Ovary (tissue), 9 donors: ENCODE data around the gene CARMIL1. TPM values are rescaled to one million over a fixed set of nuclear protein-coding genes. Genes with fewer than 3 reads are reported as not detected.

ENCODE experiments used
- DNase-seq, 5 donors: peaks; one replicate each; pipeline ENCODE4 v3.0.0-alpha.2; 2019 to 2020
- H3K27ac ChIP-seq, 2 donors: fragments of 200-600 bp; one replicate each; pipeline versions ENCODE4 v1.5.1 to v1.8.0; 2019 to 2022
- H3K27me3 ChIP-seq: fragments of 200-600 bp; one replicate; pipeline ENCODE4 v1.8.0; 2022
- H3K36me3 ChIP-seq: fragments of 200-600 bp; sonication (generic); one replicate; pipeline ENCODE4 v1.5.1; 2019
- H3K4me1 ChIP-seq: one replicate; pipeline ENCODE4 v1.8.1; 2013; ENCODE audit warnings: mild to moderate bottlenecking, moderate library complexity; ENCODE audit not compliant: insufficient read depth
- H3K4me3 ChIP-seq: fragments of 200-600 bp; sonication (generic); one replicate; pipeline ENCODE4 v1.5.1; 2017
- H3K9me3 ChIP-seq, 2 donors: fragments of 200-600 bp in 1 of 2; sonication (generic) in 1 of 2; one replicate each; pipeline versions ENCODE4 v1.5.1 to v1.8.1; 2013 to 2019; ENCODE audit warnings: mild to moderate bottlenecking in 1 of 2, moderate library complexity in 1 of 2
- EP300 ChIP-seq: sonication (generic); formaldehyde crosslinking; IDR thresholded peaks from one replicate; pipeline ENCODE4 v1.6.1; 2017; ENCODE audit warnings: antibody characterized with exemption
- POLR2A ChIP-seq: fragments of 450-650 bp; IDR thresholded peaks from one replicate; pipeline ENCODE4 v1.6.1; 2017; ENCODE audit warnings: antibody characterized with exemption, mild to moderate bottlenecking, moderate library complexity
- WGBS, 3 donors: extraction: QIAGEN DNeasy Blood & Tissue Kit in 1 of 3; methylation state at CpG; one replicate each; pipeline versions ENCODE4 v1.1.5 to v1.1.7; 2013 to 2017; 5-methylcytosine and 5-hydroxymethylcytosine counted together
- intact Hi-C, 4 donors: fragments of 100-400 bp; cut with DNase I; formaldehyde crosslinking; loops; one replicate each; pipeline versions ENCODE4 v1.11.0 to v1.15.1; 2022 to 2023
- polyA plus RNA-seq, 2 donors: library from polyadenylated mRNA; stranded (reverse); fragments of 200-250 nt in 1 of 2; fragments of 350-450 nt in 1 of 2; fragmentation: Illumina TruSeq in 1 of 2; extraction: RNeasy Lipid Tissue Mini Kit (QIAGEN cat#74804) in 1 of 2; gene quantifications; one replicate each; pipeline ENCODE4 v1.2.3, GENCODE V29; 2013 to 2014
- total RNA-seq, 7 donors: library from RNA; depleted of rRNA in 2 of 7; stranded (reverse); fragments of >200 nt in 2 of 7; fragmentation: NEBNext Ultra II Directional in 3 of 7; extraction: Animal tissue kit (Norgen Biotek cat#: 25700) in 3 of 7; gene quantifications; one replicate each; pipeline versions ENCODE4 v1.1.0 to v1.2.4, GENCODE V29; 2016 to 2023
- TF ChIP-seq, protein P1 (sequence below), 3 donors: fragments of 450-650 bp in 2 of 3; fragments of 200-600 bp in 1 of 3; IDR thresholded peaks; one replicate each; pipeline versions ENCODE4 v1.5.1 to v1.8.0; 2016 to 2022; ENCODE audit warnings: antibody characterized with exemption in 3 of 3, mild to moderate bottlenecking in 1 of 3
- donor health status: DM: no; HTN: no; CAD: no; lungs with moderate emphysema.
- donor health status: DM: no; HTN: no; CAD: no.
- donor health status: Bipolar disorder and iron deficiency.
- donor health status: DM: yes; HTN: yes; CAD: no.
- donor health status: DM: no; HTN: no; CAD: no.
- donor health status: DM: yes; HTN: yes; CAD: no.

The CARMIL1 gene
- total and polyA plus RNA-seq, 9 donors: 6.4 to 25.6 (median 16.8) TPM

DNA sequence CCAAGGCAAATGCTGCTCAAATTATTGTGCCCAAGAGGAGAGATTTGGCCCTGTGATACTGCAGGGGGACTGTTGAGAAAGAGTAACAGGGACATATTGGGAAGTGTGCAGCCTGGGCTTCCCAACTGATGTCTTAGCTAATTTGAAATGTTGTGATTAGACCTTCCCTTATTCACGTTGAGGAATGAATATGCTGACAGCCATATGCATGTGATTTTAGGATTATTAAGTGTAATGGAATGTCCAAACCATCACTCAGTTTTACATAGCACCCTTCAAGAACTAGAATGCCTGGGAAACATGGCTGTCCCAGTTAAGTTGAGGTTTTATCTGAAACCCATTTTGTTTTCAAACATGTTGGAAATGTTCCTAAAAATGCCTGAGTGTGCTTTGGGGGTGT is 81.4 kb downstream of the CARMIL1 start:
- Histone ChIP-seq H3K4me1 (peaks cover 7% of the 10 kb centered on the region), H3K4me3 (no peak overlapping the region), H3K27ac (no peak overlapping the region), H3K9me3 (no peaks in the 10 kb centered on the region), H3K36me3 (no peaks in the 10 kb centered on the region), H3K27me3 (no peaks in the 10 kb centered on the region)
- no peak for DNase-seq
- WGBS, 3 donors: 25 to 40% (median 25%) methylated on average over 1 of the region's 1 CpG
- intact Hi-C loops: no loop called here
- TF ChIP-seq EP300 (no peak), POLR2A (no peak)
- TF ChIP-seq, protein P1, sequence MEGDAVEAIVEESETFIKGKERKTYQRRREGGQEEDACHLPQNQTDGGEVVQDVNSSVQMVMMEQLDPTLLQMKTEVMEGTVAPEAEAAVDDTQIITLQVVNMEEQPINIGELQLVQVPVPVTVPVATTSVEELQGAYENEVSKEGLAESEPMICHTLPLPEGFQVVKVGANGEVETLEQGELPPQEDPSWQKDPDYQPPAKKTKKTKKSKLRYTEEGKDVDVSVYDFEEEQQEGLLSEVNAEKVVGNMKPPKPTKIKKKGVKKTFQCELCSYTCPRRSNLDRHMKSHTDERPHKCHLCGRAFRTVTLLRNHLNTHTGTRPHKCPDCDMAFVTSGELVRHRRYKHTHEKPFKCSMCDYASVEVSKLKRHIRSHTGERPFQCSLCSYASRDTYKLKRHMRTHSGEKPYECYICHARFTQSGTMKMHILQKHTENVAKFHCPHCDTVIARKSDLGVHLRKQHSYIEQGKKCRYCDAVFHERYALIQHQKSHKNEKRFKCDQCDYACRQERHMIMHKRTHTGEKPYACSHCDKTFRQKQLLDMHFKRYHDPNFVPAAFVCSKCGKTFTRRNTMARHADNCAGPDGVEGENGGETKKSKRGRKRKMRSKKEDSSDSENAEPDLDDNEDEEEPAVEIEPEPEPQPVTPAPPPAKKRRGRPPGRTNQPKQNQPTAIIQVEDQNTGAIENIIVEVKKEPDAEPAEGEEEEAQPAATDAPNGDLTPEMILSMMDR (IDR thresholded peaks at IDR 0.05): no peak

DNA sequence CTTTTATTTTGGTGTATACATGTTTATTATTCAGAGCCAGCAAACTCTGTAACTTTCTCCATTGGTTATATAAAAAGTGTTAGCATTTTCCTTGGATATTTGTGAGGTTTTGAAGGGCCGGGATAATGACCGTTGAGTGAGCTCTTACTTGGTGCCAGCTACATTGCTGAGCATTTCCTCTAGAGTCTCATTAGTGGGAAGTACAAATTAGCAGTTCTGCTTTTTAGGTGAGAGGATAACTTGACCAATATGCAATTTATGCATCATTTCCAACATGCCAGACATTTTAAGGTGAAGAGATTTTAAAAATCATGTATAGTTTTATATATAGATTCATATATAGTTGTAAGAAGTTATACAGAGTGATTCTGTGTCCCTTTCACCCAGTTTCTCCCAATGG is 84.3 kb downstream of the CARMIL1 start:
- Histone ChIP-seq H3K27me3 (no peaks in the 10 kb centered on the region), H3K4me3 (no peak overlapping the region), H3K36me3 (no peaks in the 10 kb centered on the region), H3K9me3 (no peaks in the 10 kb centered on the region), H3K27ac (no peak overlapping the region), H3K4me1 (peaks cover 10% of the 10 kb centered on the region)
- TF ChIP-seq POLR2A: no peak
- TF ChIP-seq EP300: no peak
- TF ChIP-seq, protein P1 (IDR thresholded peaks at IDR 0.05): no peak
- 14 to 42% (median 16%) methylated on average over 2 of the region's 2 CpGs for WGBS, 3 donors
- intact Hi-C loops: no loop called here
- DNase-seq: no peak

DNA sequence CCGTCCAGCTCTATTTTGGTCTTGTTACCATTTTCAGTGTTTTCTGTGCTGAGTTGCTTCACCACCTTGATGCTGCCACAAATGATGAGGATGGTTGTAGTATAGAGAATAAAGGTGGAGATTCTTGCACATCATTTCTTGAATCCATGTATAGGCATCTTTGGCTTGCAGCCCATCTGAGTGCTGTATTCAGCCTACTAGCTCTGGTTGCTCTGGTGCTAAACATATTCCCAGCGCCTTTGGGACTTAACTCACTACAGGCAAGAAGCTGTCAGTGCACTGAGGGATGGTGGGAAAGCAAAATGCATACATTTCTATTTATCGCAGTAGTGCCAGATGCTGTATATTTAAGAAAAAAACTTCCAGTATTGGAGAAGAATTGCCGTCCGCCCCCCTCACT is 86.0 kb downstream of the CARMIL1 start:
- intact Hi-C loops: no loop called here
- TF ChIP-seq EP300 (no peak), POLR2A (no peak)
- TF ChIP-seq, protein P1 (IDR thresholded peaks at IDR 0.05): no peak
- H3K9me3 ChIP-seq: no peaks in the 10 kb centered on the region
- H3K27ac ChIP-seq: no peak overlapping the region
- DNase-seq: no peak
- no peaks in the 10 kb centered on the region for H3K27me3 ChIP-seq
- H3K4me3 ChIP-seq: no peak overlapping the region
- WGBS, 3 donors: 89 to 92% (median 91%) methylated on average over 5 of the region's 5 CpGs
- no peaks in the 10 kb centered on the region for H3K36me3 ChIP-seq
- H3K4me1 ChIP-seq: peaks cover 6% of the 10 kb centered on the region

DNA sequence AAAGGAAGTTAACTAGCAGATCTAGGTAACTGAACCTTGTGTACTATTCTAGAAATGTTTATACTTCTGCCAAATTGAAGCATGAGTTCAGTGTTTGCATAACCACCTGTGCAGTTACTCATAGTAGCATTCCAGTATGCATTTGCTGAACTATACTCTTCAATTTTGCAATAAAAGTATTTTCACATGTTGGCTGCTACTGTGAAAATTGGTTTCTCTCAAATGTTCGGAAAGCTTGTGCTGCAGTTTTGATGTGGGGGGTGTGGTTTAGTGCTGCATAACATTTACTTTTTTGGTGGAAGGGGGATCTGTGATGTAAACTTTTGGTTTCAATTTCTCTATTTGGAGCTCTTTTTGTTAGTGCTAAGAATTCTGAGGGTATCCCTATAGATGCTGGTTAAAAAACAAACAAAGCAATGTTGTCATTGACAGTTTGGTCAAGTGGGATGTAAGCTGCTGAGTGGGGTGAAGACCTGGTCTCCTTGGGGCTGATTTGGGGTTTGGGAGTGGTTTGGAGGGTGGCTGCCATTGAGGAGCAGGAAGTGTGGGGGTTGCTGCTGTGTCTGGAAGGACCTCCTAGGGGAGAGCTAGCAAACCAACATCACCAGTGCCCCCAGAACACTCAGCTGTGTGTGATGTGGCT is 87.8 kb downstream of the CARMIL1 start:
- no peak for DNase-seq
- Histone ChIP-seq H3K27ac (no peak overlapping the region), H3K27me3 (no peaks in the 10 kb centered on the region), H3K4me1 (peaks cover 8% of the 10 kb centered on the region), H3K4me3 (no peak overlapping the region), H3K36me3 (no peaks in the 10 kb centered on the region), H3K9me3 (no peaks in the 10 kb centered on the region)
- TF ChIP-seq, protein P1 (IDR thresholded peaks at IDR 0.05): no peak
- no peak for TF ChIP-seq EP300
- intact Hi-C loops: no loop called here
- 66 to 74% (median 68%) methylated on average over 1 of the region's 1 CpG for WGBS, 3 donors
